GM19463 (cell line): ENCODE data around the gene PLCD1.
"Not testable (repeated sequence)": the region's sequence is repeated elsewhere in the genome, so short reads cannot be mapped to it uniquely, and the experiment has no call there.

Source experiments
- ATAC-seq: cut with Tn5 transposase; IDR thresholded peaks from one replicate; pipeline ENCODE4 v1.9.1; 2021; ENCODE audit warnings: mild to moderate bottlenecking, moderate library complexity; ENCODE audit not compliant: unreplicated experiment

PLCD1 gene

GRCh38 chr3:38029400-38030125 lies at the start of gene PLCD1:
Gene PLCD1, minus strand, starts transcription at chr3:38029642. Its CDS starts 103 bp downstream, at chr3:38029539.
- ATAC-seq, result no peak

GRCh38 chr3:38077073-38077472 lies 47.6 kb upstream of the PLCD1 start:
- ATAC-seq, result not testable (repeated sequence)

- ATAC-seq, result no peak
Observed at GRCh38 chr3:38070013-38070412, 40.6 kb upstream of the PLCD1 start.

GRCh38 chr3:38067508-38068233 lies 38.2 kb upstream of the PLCD1 start:
- no peak for ATAC-seq

GRCh38 chr3:38064453-38064852 lies 35.0 kb upstream of the PLCD1 start:
- ATAC-seq, result not testable (repeated sequence)

GRCh38 chr3:38062809-38063208 lies 33.4 kb upstream of the PLCD1 start:
- ATAC-seq, result no peak

GRCh38 chr3:38059591-38059990 lies 30.1 kb upstream of the PLCD1 start:
- ATAC-seq, result no peak

GRCh38 chr3:38059148-38059547 lies 29.7 kb upstream of the PLCD1 start:
- ATAC-seq, result no peak

GRCh38 chr3:38054499-38055001 lies 25.1 kb upstream of the PLCD1 start:
- no peak for ATAC-seq

GRCh38 chr3:38053813-38054498 lies 24.5 kb upstream of the PLCD1 start:
- ATAC-seq, result not testable (repeated sequence)

- not testable (repeated sequence) for ATAC-seq
Observed at GRCh38 chr3:38053286-38053685, 23.8 kb upstream of the PLCD1 start.

GRCh38 chr3:38051131-38051530 lies 21.7 kb upstream of the PLCD1 start:
- ATAC-seq, result no peak

GRCh38 chr3:38049358-38050126 lies 20.1 kb upstream of the PLCD1 start:
- ATAC-seq, result no peak

GRCh38 chr3:38047896-38048295 lies 18.5 kb upstream of the PLCD1 start:
- ATAC-seq, result no peak

GRCh38 chr3:38046821-38047220 lies 17.4 kb upstream of the PLCD1 start:
- ATAC-seq, result no peak

GRCh38 chr3:38046027-38046426 lies 16.6 kb upstream of the PLCD1 start:
- ATAC-seq, result no peak

GRCh38 chr3:38043486-38043885 lies 14.0 kb upstream of the PLCD1 start:
- no peak for ATAC-seq

GRCh38 chr3:38040401-38040800 lies 11.0 kb upstream of the PLCD1 start:
- no peak for ATAC-seq

- peak; percentile 38 for ATAC-seq
Observed at GRCh38 chr3:38039899-38040261, 10.4 kb upstream of the PLCD1 start.

GRCh38 chr3:38039101-38039898 lies 9.9 kb upstream of the PLCD1 start, which contains the start of gene DLEC1:
Gene DLEC1, plus strand, starts transcription at chr3:38039208. Its CDS starts 18 bp downstream, at chr3:38039226.
- peak; percentile 91 for ATAC-seq
